Endodermal cell (in vitro differentiated cells): Measurements from ENCODE around the gene TCEA3. TPM values are rescaled to one million over a fixed set of nuclear protein-coding genes. Genes with fewer than 3 reads are reported as not detected.

Experiments
- DNase-seq: peaks from one replicate; pipeline ENCODE4 v3.0.0-alpha.2; 2017
- H3K27ac ChIP-seq: 2 replicates; pipeline ENCODE4 v1.5.1; 2013; ENCODE audit warnings: mild to moderate bottlenecking, low read depth, low read length, moderate library complexity
- H3K27me3 ChIP-seq: 2 replicates; pipeline ENCODE4 v1.6.1; 2013; ENCODE audit warnings: mild to moderate bottlenecking, low read length, moderate library complexity; ENCODE audit not compliant: insufficient read depth, control insufficient read depth, poor library complexity, severe bottlenecking
- H3K36me3 ChIP-seq: 2 replicates; pipeline ENCODE4 v1.7.0; 2013; ENCODE audit warnings: mild to moderate bottlenecking, low read length, moderate library complexity; ENCODE audit not compliant: control insufficient read depth, insufficient read depth
- H3K4me1 ChIP-seq: one replicate; pipeline ENCODE4 v1.7.0; 2013; ENCODE audit warnings: low read length; ENCODE audit not compliant: control insufficient read depth, insufficient read depth
- H3K4me3 ChIP-seq: 2 replicates; pipeline ENCODE4 v1.5.1; 2013; ENCODE audit warnings: mild to moderate bottlenecking, low read length, moderate library complexity
- H3K9ac ChIP-seq: 2 replicates; pipeline ENCODE4 v1.6.1; 2013; ENCODE audit warnings: mild to moderate bottlenecking, low read length, moderate library complexity; ENCODE audit not compliant: poor library complexity, severe bottlenecking; ENCODE audit errors: extremely low read depth
- H3K9me3 ChIP-seq: 2 replicates; pipeline ENCODE4 v1.6.1; 2013; ENCODE audit warnings: mild to moderate bottlenecking, low read length, moderate library complexity; ENCODE audit not compliant: control insufficient read depth
- H3K27ac Mint-ChIP-seq: 2 replicates; pipeline ENCODE4 v1.8.0; 2020; ENCODE audit warnings: mixed read lengths
- H3K27me3 Mint-ChIP-seq: 2 replicates; pipeline ENCODE4 v1.8.0; 2021; ENCODE audit warnings: mild to moderate bottlenecking, mixed read lengths; ENCODE audit not compliant: insufficient read depth
- H3K36me3 Mint-ChIP-seq: 2 replicates; pipeline ENCODE4 v1.8.0; 2020; ENCODE audit warnings: low read depth, mixed read lengths
- H3K4me1 Mint-ChIP-seq: 2 replicates; pipeline ENCODE4 v1.8.0; 2020; ENCODE audit warnings: mixed read lengths
- H3K4me3 Mint-ChIP-seq: 2 replicates; pipeline ENCODE4 v1.8.0; 2020; ENCODE audit warnings: mild to moderate bottlenecking, moderate library complexity, mixed read lengths
- H3K9me3 Mint-ChIP-seq: 2 replicates; pipeline ENCODE4 v1.8.0; 2020; ENCODE audit warnings: mild to moderate bottlenecking, mixed read lengths
- CTCF ChIP-seq: fragments of 200-600 bp; sonication (generic); conservative IDR thresholded peaks from 2 replicates; pipeline ENCODE4 v1.5.0; 2021; ENCODE audit warnings: antibody characterized with exemption, mild to moderate bottlenecking
- WGBS, 2 experiments: methylation state at CpG; one replicate each; pipeline versions ENCODE4 v1.1.5 to v1.1.7; 2013; ENCODE audit warnings: missing lambda C conversion rate in 2 of 2, mixed read lengths in 1 of 2; ENCODE audit not compliant: insufficient coverage in 1 of 2, insufficient read length in 1 of 2; 5-methylcytosine and 5-hydroxymethylcytosine counted together
- total RNA-seq, 2 donors: library from RNA; stranded (reverse); fragmentation: NEBNext Ultra II Directional in 1 of 2; extraction: Animal tissue kit (Norgen Biotek cat#: 25700) in 1 of 2; gene quantifications; 2 replicates in 1 of 2; 3 replicates in 1 of 2; pipeline ENCODE4 v1.2.1, GENCODE V29; 2021

The TCEA3 gene
- total RNA-seq, 2 donors from 2014 or later, result 4.0 to 4.7 TPM

- H3K27ac Mint-ChIP-seq, result peak overlapping the region; percentile 99
- peaks cover 57% of the 10 kb centered on the region for H3K4me1 Mint-ChIP-seq
- TF ChIP-seq CTCF, result peak; percentile 69
- peak overlapping the region; percentile 94 for H3K9ac ChIP-seq
- H3K36me3 Mint-ChIP-seq, result peaks cover 24% of the 10 kb centered on the region
- H3K27me3 ChIP-seq, result no peaks in the 10 kb centered on the region
- H3K4me3 ChIP-seq, result peak overlapping the region; percentile 95
- peaks cover 16% of the 10 kb centered on the region for H3K9me3 ChIP-seq
- peak overlapping the region; percentile 99 for H3K27ac ChIP-seq
- 5 to 11% methylated on average over 5 to 13 of the region's 13 CpGs for WGBS, 2 experiments
- peaks cover 19% of the 10 kb centered on the region for H3K9me3 Mint-ChIP-seq
- DNase-seq, result peak; percentile 94
- H3K4me3 Mint-ChIP-seq, result peak overlapping the region; percentile 89
- peaks cover 22% of the 10 kb centered on the region for H3K36me3 ChIP-seq
- peaks cover 61% of the 10 kb centered on the region for H3K27me3 Mint-ChIP-seq
- peaks cover 28% of the 10 kb centered on the region for H3K4me1 ChIP-seq
Observed at GRCh38 chr1:23370709-23371584, 53.6 kb downstream of the TCEA3 start.

- peak; percentile 11 for TF ChIP-seq CTCF
- peak overlapping the region; percentile 94 for H3K9ac ChIP-seq
- H3K9me3 ChIP-seq, result peaks cover 20% of the 10 kb centered on the region
- Mint-ChIP-seq H3K9me3 (peaks cover 24% of the 10 kb centered on the region), H3K27ac (peak overlapping the region; percentile 99), H3K36me3 (peaks cover 28% of the 10 kb centered on the region), H3K4me3 (peak overlapping the region; percentile 89), H3K27me3 (peaks cover 63% of the 10 kb centered on the region), H3K4me1 (peaks cover 57% of the 10 kb centered on the region)
- 55 to 69% methylated on average over 4 to 5 of the region's 5 CpGs for WGBS, 2 experiments
- peak; percentile 44 for DNase-seq
- H3K4me3 ChIP-seq, result peak overlapping the region; percentile 95
- H3K27me3 ChIP-seq, result no peaks in the 10 kb centered on the region
- peaks cover 24% of the 10 kb centered on the region for H3K36me3 ChIP-seq
- H3K4me1 ChIP-seq, result peaks cover 28% of the 10 kb centered on the region
- H3K27ac ChIP-seq, result peak overlapping the region; percentile 99
Observed at GRCh38 chr1:23370330-23370708, 54.2 kb downstream of the TCEA3 start.

GRCh38 chr1:23369335-23370013, 55.1 kb downstream of the TCEA3 start, which contains the start of gene ZNF436:
TSS of gene ZNF436 (minus strand) at chr1:23369836. CDS start at chr1:23368005, 1,831 bp downstream.
- Histone ChIP-seq H3K27ac (peak within 1 kb of the TSS; percentile 99), H3K4me3 (peak within 1 kb of the TSS; percentile 95), H3K9ac (peak within 1 kb of the TSS; percentile 94), H3K9me3 (peaks cover 25% of the 10 kb centered on the region), H3K36me3 (peaks cover 29% of the 10 kb centered on the region), H3K27me3 (no peaks in the 10 kb centered on the region), H3K4me1 (peaks cover 28% of the 10 kb centered on the region)
- H3K27me3 Mint-ChIP-seq, result peaks cover 66% of the 10 kb centered on the region
- H3K36me3 Mint-ChIP-seq, result peaks cover 35% of the 10 kb centered on the region
- no peak for TF ChIP-seq CTCF
- peaks cover 32% of the 10 kb centered on the region for H3K9me3 Mint-ChIP-seq
- 7 to 9% methylated on average over 24 to 29 of the region's 29 CpGs for WGBS, 2 experiments
- no peak for DNase-seq
- H3K27ac Mint-ChIP-seq, result peak within 1 kb of the TSS; percentile 99
- H3K4me1 Mint-ChIP-seq, result peaks cover 53% of the 10 kb centered on the region
- peak within 1 kb of the TSS; percentile 89 for H3K4me3 Mint-ChIP-seq
